ENCODE measurements around the gene MKLN1.
"Not testable (repeated sequence)": the region's sequence is repeated elsewhere in the genome, so short reads cannot be mapped to it uniquely, and the experiment has no call there.

Gene MKLN1

GRCh38 chr7:131509781-131510180 is 182.1 kb downstream of the MKLN1 start:
- Histone ChIP-seq H3K9me3 (no peaks in the 10 kb centered on the region), H3K4me1 (peaks cover 41% of the 10 kb centered on the region), H4K20me1 (peaks cover 15% of the 10 kb centered on the region; the same call in 1 of the 2 replicates), H3K4me2 (no peak overlapping the region), H3K27ac (no peak overlapping the region), H3K4me3 (no peak overlapping the region), H3K27me3 (no peaks in the 10 kb centered on the region), H3K36me3 (peaks cover 51% of the 10 kb centered on the region), H3K9ac (no peak overlapping the region)
- TF ChIP-seq Cebpa-rat (IDR thresholded peaks at IDR 0.05), result no peak

GRCh38 chr7:131511071-131511470 is 183.4 kb downstream of the MKLN1 start:
- H3K9me3 ChIP-seq, result no peaks in the 10 kb centered on the region
- no peak overlapping the region for H3K4me3 ChIP-seq
- no peak for TF ChIP-seq Cebpa-rat (IDR thresholded peaks at IDR 0.05)
- H4K20me1 ChIP-seq, result peaks cover 15% of the 10 kb centered on the region; the same call in 1 of the 2 replicates
- H3K9ac ChIP-seq, result no peak overlapping the region
- no peak overlapping the region for H3K27ac ChIP-seq
- H3K27me3 ChIP-seq, result no peaks in the 10 kb centered on the region
- H3K36me3 ChIP-seq, result peaks cover 38% of the 10 kb centered on the region
- no peak overlapping the region for H3K4me2 ChIP-seq
- peaks cover 41% of the 10 kb centered on the region for H3K4me1 ChIP-seq

GRCh38 chr7:131511774-131512535 is 184.3 kb downstream of the MKLN1 start:
- Histone ChIP-seq H3K27ac (no peak overlapping the region), H3K4me2 (peak overlapping the region; percentile 61)

GRCh38 chr7:131513245-131514061 is 185.8 kb downstream of the MKLN1 start:
- Histone ChIP-seq H3K4me1 (peaks cover 35% of the 10 kb centered on the region), H3K9ac (no peak overlapping the region), H3K27me3 (no peaks in the 10 kb centered on the region), H3K9me3 (no peaks in the 10 kb centered on the region), H3K4me3 (no peak overlapping the region), H3K36me3 (peaks cover 25% of the 10 kb centered on the region), H4K20me1 (peaks cover 15% of the 10 kb centered on the region; the same call in 1 of the 2 replicates), H3K27ac (no peak overlapping the region), H3K4me2 (peak overlapping the region; percentile 61)
- TF ChIP-seq Cebpa-rat (IDR thresholded peaks at IDR 0.05), result no peak

More at GRCh38 chr7:131511774-131512535, 184.3 kb downstream of the MKLN1 start:
- Histone ChIP-seq H3K36me3 (peaks cover 29% of the 10 kb centered on the region), H4K20me1 (peaks cover 15% of the 10 kb centered on the region; the same call in 1 of the 2 replicates), H3K9ac (no peak overlapping the region), H3K4me3 (no peak overlapping the region), H3K9me3 (no peaks in the 10 kb centered on the region), H3K27me3 (no peaks in the 10 kb centered on the region), H3K4me1 (peaks cover 41% of the 10 kb centered on the region)
- TF ChIP-seq Cebpa-rat (IDR thresholded peaks at IDR 0.05), result no peak

- H3K4me2 ChIP-seq, H3K9me3 ChIP-seq, H3K27ac ChIP-seq, H3K9ac ChIP-seq, H3K27me3 ChIP-seq, H3K36me3 ChIP-seq, H3K4me3 ChIP-seq: not testable (repeated sequence)
- peaks cover 25% of the 10 kb centered on the region for H3K4me1 ChIP-seq
- peaks cover 15% of the 10 kb centered on the region; the same call in 1 of the 2 replicates for H4K20me1 ChIP-seq
These were observed 187.8 kb downstream of the MKLN1 start for GRCh38 chr7:131515471-131515870.

- TF ChIP-seq Cebpa-rat (IDR thresholded peaks at IDR 0.05), result no peak
- Histone ChIP-seq H3K4me2 (no peak overlapping the region), H3K27me3 (no peaks in the 10 kb centered on the region), H3K9ac (no peak overlapping the region), H3K4me1 (peaks cover 22% of the 10 kb centered on the region), H3K4me3 (no peak overlapping the region), H3K36me3 (no peaks in the 10 kb centered on the region), H3K9me3 (no peaks in the 10 kb centered on the region), H4K20me1 (peaks cover 11% of the 10 kb centered on the region; the same call in 1 of the 2 replicates), H3K27ac (no peak overlapping the region)
These were observed 189.7 kb downstream of the MKLN1 start for GRCh38 chr7:131517218-131517923.

- Histone ChIP-seq H4K20me1 (no peaks in the 10 kb centered on the region), H3K4me3 (no peak overlapping the region)
These were observed 190.9 kb downstream of the MKLN1 start for GRCh38 chr7:131518626-131519025.

GRCh38 chr7:131521651-131522163 is 194.0 kb downstream of the MKLN1 start:
- H3K4me3 ChIP-seq, result no peak overlapping the region
- no peaks in the 10 kb centered on the region for H3K9me3 ChIP-seq
- no peak overlapping the region for H3K27ac ChIP-seq
- no peaks in the 10 kb centered on the region for H3K27me3 ChIP-seq
- H3K9ac ChIP-seq, result no peak overlapping the region
- TF ChIP-seq Cebpa-rat (IDR thresholded peaks at IDR 0.05), result no peak
- H3K4me2 ChIP-seq, result no peak overlapping the region
- H3K36me3 ChIP-seq, result no peaks in the 10 kb centered on the region
- H3K4me1 ChIP-seq, result peaks cover 11% of the 10 kb centered on the region
- no peaks in the 10 kb centered on the region for H4K20me1 ChIP-seq

More at GRCh38 chr7:131518626-131519025, 190.9 kb downstream of the MKLN1 start:
- H3K4me1 ChIP-seq, result peaks cover 16% of the 10 kb centered on the region
- no peaks in the 10 kb centered on the region for H3K27me3 ChIP-seq
- H3K9me3 ChIP-seq, result no peaks in the 10 kb centered on the region
- no peaks in the 10 kb centered on the region for H3K36me3 ChIP-seq
- no peak for TF ChIP-seq Cebpa-rat (IDR thresholded peaks at IDR 0.05)
- no peak overlapping the region for H3K9ac ChIP-seq
- H3K4me2 ChIP-seq, result no peak overlapping the region
- H3K27ac ChIP-seq, result no peak overlapping the region

GRCh38 chr7:131522325-131522930 is 194.8 kb downstream of the MKLN1 start:
- peak overlapping the region; percentile 41 for H3K4me2 ChIP-seq
- H3K9me3 ChIP-seq, result no peaks in the 10 kb centered on the region
- H3K27me3 ChIP-seq, result no peaks in the 10 kb centered on the region
- H3K4me3 ChIP-seq, result no peak overlapping the region
- no peaks in the 10 kb centered on the region for H3K36me3 ChIP-seq
- TF ChIP-seq Cebpa-rat (IDR thresholded peaks at IDR 0.05), result no peak
- H4K20me1 ChIP-seq, result no peaks in the 10 kb centered on the region
- H3K9ac ChIP-seq, result no peak overlapping the region
- H3K27ac ChIP-seq, result peak overlapping the region; percentile 18; the same call in 1 of the 2 replicates
- H3K4me1 ChIP-seq, result peaks cover 15% of the 10 kb centered on the region

Data from BLaER1 (cell line).